H1 (cell line): Measurements from ENCODE around the gene ZSCAN25. TPM values are rescaled to one million over a fixed set of nuclear protein-coding genes. Genes with fewer than 3 reads are reported as not detected.

ENCODE experiments used
- CTCF ChIA-PET: fragments of 300-600 bp; sonication (Branson Sonifier 250); formaldehyde crosslinking; loops from one replicate; lab custom pipeline; 2021; ENCODE audit not compliant: partially characterized antibody; lab: Charles Lee
- POLR2A ChIA-PET: fragments of 300-600 bp; sonication (Branson Sonifier 250); formaldehyde crosslinking; loops from one replicate; lab custom pipeline; 2021; ENCODE audit warnings: inconsistent platforms; ENCODE audit not compliant: partially characterized antibody; lab: Charles Lee
- DNase-seq, 2 experiments: peaks; one replicate each; pipeline versions ENCODE4 v3.0.0 to v3.0.0-alpha.2; 2010 to 2022; ENCODE audit warnings: low spot score in 2 of 2, low read depth in 1 of 2, mixed read lengths in 1 of 2
- FAIRE-seq: peaks from 2 replicates; lab custom pipeline; 2011; peaks lifted over from hg19 to GRCh38; lab: Jason Lieb, UNC
- H2AFZ ChIP-seq: 2 replicates; pipeline ENCODE4 v1.8.1; 2012; ENCODE audit warnings: low read length, inconsistent platforms
- H2AK5ac ChIP-seq: 2 replicates; pipeline ENCODE4 v1.6.1; 2013; ENCODE audit warnings: low read depth, low read length
- H2BK120ac ChIP-seq: replicated peaks from 2 replicates; pipeline ENCODE3; 2013; ENCODE audit warnings: low read depth, low read length, inconsistent platforms
- H2BK12ac ChIP-seq: 2 replicates; pipeline ENCODE4 v1.6.1; 2013; ENCODE audit warnings: low read depth, low read length
- H2BK15ac ChIP-seq: 2 replicates; pipeline ENCODE4 v1.6.1; 2013; ENCODE audit warnings: low read length
- H2BK20ac ChIP-seq: 2 replicates; pipeline ENCODE4 v1.6.1; 2013; ENCODE audit warnings: low read length
- H2BK5ac ChIP-seq: 2 replicates; pipeline ENCODE4 v1.6.1; 2013; ENCODE audit warnings: low read depth, low read length
- H3K14ac ChIP-seq: 2 replicates; pipeline ENCODE4 v1.6.1; 2013; ENCODE audit warnings: inconsistent platforms; ENCODE audit not compliant: insufficient read length
- H3K18ac ChIP-seq: 2 replicates; pipeline ENCODE4 v1.6.1; 2013; ENCODE audit warnings: low read length; ENCODE audit errors: extremely low read depth
- H3K23ac ChIP-seq: 2 replicates; pipeline ENCODE4 v1.6.1; 2013; ENCODE audit warnings: inconsistent platforms; ENCODE audit not compliant: insufficient read length
- H3K23me2 ChIP-seq: 2 replicates; pipeline ENCODE4 v1.6.1; 2013; ENCODE audit warnings: low read depth, low read length
- H3K27ac ChIP-seq: 2 replicates; pipeline ENCODE4 v1.6.1; 2011; ENCODE audit warnings: low read depth, low read length, inconsistent platforms
- H3K27me3 ChIP-seq, 4 experiments: replicated peaks in 1 of 4; 1 replicate in 1 of 4; 2 replicates in 3 of 4; pipeline versions ENCODE4 v1.6.1 to v1.8.1; 2011 to 2013; ENCODE audit warnings: low read length in 3 of 4, mild to moderate bottlenecking in 3 of 4, inconsistent platforms in 2 of 4, mixed read lengths in 2 of 4, moderate library complexity in 1 of 4; ENCODE audit not compliant: control insufficient read depth in 3 of 4, insufficient read depth in 3 of 4; ENCODE audit errors: extremely low read depth in 1 of 4
- H3K36me3 ChIP-seq, 4 experiments: 2 replicates each; pipeline versions ENCODE4 v1.6.1 to v1.8.1; 2011 to 2013; ENCODE audit warnings: mild to moderate bottlenecking in 4 of 4, low read length in 3 of 4, moderate library complexity in 2 of 4, control low read depth in 1 of 4, inconsistent platforms in 1 of 4; ENCODE audit not compliant: insufficient read depth in 4 of 4, control insufficient read depth in 2 of 4
- H3K4ac ChIP-seq: replicated peaks from 2 replicates; pipeline ENCODE3; 2013; ENCODE audit warnings: low read length, low read depth, mixed read lengths, inconsistent platforms; ENCODE audit not compliant: insufficient read length
- H3K4me1 ChIP-seq, 4 experiments: replicated peaks in 1 of 4; 1 replicate in 1 of 4; 2 replicates in 3 of 4; pipeline versions ENCODE4 v1.6.1 to v1.8.1; 2011 to 2013; ENCODE audit warnings: low read length in 3 of 4, inconsistent platforms in 2 of 4, mixed read lengths in 1 of 4; ENCODE audit not compliant: insufficient read depth in 4 of 4, control insufficient read depth in 3 of 4
- H3K4me2 ChIP-seq, 2 experiments: 2 replicates each; pipeline versions ENCODE4 v1.6.1 to v1.8.1; 2011 to 2013; ENCODE audit warnings: low read depth in 2 of 2, low read length in 2 of 2, control low read depth in 1 of 2, inconsistent platforms in 1 of 2, mild to moderate bottlenecking in 1 of 2; ENCODE audit not compliant: insufficient read depth in 1 of 2
- H3K4me3 ChIP-seq, 4 experiments: fragments of 200-600, 300-600 bp in 1 of 4; sonication (generic), shearing (Covaris generic), sonication (Bioruptor Twin) in 1 of 4; 2 replicates each; pipeline versions ENCODE4 v1.5.1 to v1.8.1; 2011 to 2016; ENCODE audit warnings: low read length in 4 of 4, low read depth in 3 of 4, control low read depth in 2 of 4, inconsistent platforms in 2 of 4, mild to moderate bottlenecking in 2 of 4, mixed read lengths in 1 of 4, moderate library complexity in 1 of 4; ENCODE audit not compliant: insufficient read depth in 2 of 4; ENCODE audit errors: extremely low read depth in 1 of 4
- H3K56ac ChIP-seq: replicated peaks from 2 replicates; pipeline ENCODE3; 2013; ENCODE audit warnings: low read depth, mild to moderate bottlenecking, mixed read lengths, low read length, inconsistent platforms; ENCODE audit not compliant: insufficient read length
- H3K79me1 ChIP-seq: 2 replicates; pipeline ENCODE4 v1.6.1; 2013; ENCODE audit warnings: low read depth, low read length, control low read depth
- H3K79me2 ChIP-seq, 2 experiments: 2 replicates each; pipeline versions ENCODE4 v1.6.1 to v1.8.1; 2012 to 2013; ENCODE audit warnings: low read length in 2 of 2, mild to moderate bottlenecking in 2 of 2, inconsistent platforms in 1 of 2; ENCODE audit not compliant: insufficient read depth in 2 of 2, control insufficient read depth in 1 of 2
- H3K9ac ChIP-seq, 4 experiments: replicated peaks in 1 of 4; 1 replicate in 1 of 4; 2 replicates in 3 of 4; pipeline versions ENCODE4 v1.6.1 to v1.8.1; 2011 to 2013; ENCODE audit warnings: low read depth in 3 of 4, low read length in 3 of 4, control low read depth in 2 of 4, mild to moderate bottlenecking in 2 of 4, moderate library complexity in 2 of 4, inconsistent platforms in 1 of 4; ENCODE audit errors: extremely low read depth in 1 of 4
- H3K9me3 ChIP-seq, 2 experiments: 2 replicates each; pipeline versions ENCODE4 v1.6.1 to v1.8.1; 2012 to 2013; ENCODE audit warnings: mild to moderate bottlenecking in 2 of 2, moderate library complexity in 2 of 2, control low read depth in 1 of 2, inconsistent platforms in 1 of 2, low read depth in 1 of 2, low read length in 1 of 2, mixed read lengths in 1 of 2; ENCODE audit not compliant: insufficient read depth in 2 of 2
- H4K20me1 ChIP-seq, 2 experiments: replicated peaks in 1 of 2; 2 replicates each; pipeline versions ENCODE3 to v1.8.1; 2011 to 2013; ENCODE audit warnings: inconsistent platforms in 2 of 2, low read length in 2 of 2, mild to moderate bottlenecking in 1 of 2; ENCODE audit not compliant: insufficient read depth in 2 of 2, control insufficient read depth in 1 of 2
- H4K5ac ChIP-seq: 2 replicates; pipeline ENCODE4 v1.6.1; 2013; ENCODE audit warnings: low read length, low read depth, mixed read lengths, inconsistent platforms; ENCODE audit not compliant: insufficient read length
- H4K8ac ChIP-seq: 2 replicates; pipeline ENCODE4 v1.8.0; 2013; ENCODE audit warnings: mild to moderate bottlenecking, moderate library complexity, low read length, inconsistent platforms; ENCODE audit not compliant: insufficient read depth; ENCODE audit errors: extremely low read depth
- H4K91ac ChIP-seq: replicated peaks from 2 replicates; pipeline ENCODE3; 2013; ENCODE audit warnings: low read length, mixed read lengths, inconsistent platforms; ENCODE audit not compliant: insufficient read length
- ATF2 ChIP-seq: IDR thresholded peaks from 2 replicates; pipeline ENCODE4 v1.6.1; 2012; ENCODE audit warnings: low read length, inconsistent platforms
- ATF3 ChIP-seq: IDR thresholded peaks from 2 replicates; pipeline ENCODE4 v1.6.1; 2011; ENCODE audit warnings: low read depth, mild to moderate bottlenecking, low read length; ENCODE audit not compliant: insufficient read depth
- CHD2 ChIP-seq: IDR thresholded peaks from 2 replicates; pipeline ENCODE4 v1.6.1; 2012; ENCODE audit warnings: low read length, improper control_type of control experiment
- CTBP2 ChIP-seq: IDR thresholded peaks from 2 replicates; pipeline ENCODE4 v1.7.0; 2011; ENCODE audit warnings: borderline replicate concordance, mild to moderate bottlenecking, moderate library complexity, mixed read lengths, low read length; ENCODE audit not compliant: insufficient read depth, insufficient read length
- EZH2 ChIP-seq: fragments of 200-600 bp; sonication (generic); IDR thresholded peaks from 2 replicates; pipeline ENCODE4 v1.7.1; 2012; ENCODE audit warnings: low read depth, mild to moderate bottlenecking, moderate library complexity, low read length, inconsistent platforms; ENCODE audit not compliant: severe bottlenecking
- GABPA ChIP-seq: IDR thresholded peaks from 2 replicates; pipeline ENCODE4 v1.6.1; 2011; ENCODE audit warnings: mild to moderate bottlenecking, low read length, moderate library complexity, borderline replicate concordance; ENCODE audit not compliant: insufficient read depth
- JUN ChIP-seq: IDR thresholded peaks from 2 replicates; pipeline ENCODE4 v1.6.1; 2011; ENCODE audit warnings: low read depth, mild to moderate bottlenecking, improper control_type of control experiment, low read length
- NANOG ChIP-seq: IDR thresholded peaks from 2 replicates; pipeline ENCODE4 v1.6.1; 2011; ENCODE audit warnings: low read length, low read depth, mild to moderate bottlenecking, inconsistent platforms; ENCODE audit not compliant: insufficient read depth, poor library complexity, severe bottlenecking
- POLR2AphosphoS5 ChIP-seq: IDR thresholded peaks from 2 replicates; pipeline ENCODE4 v1.6.1; 2011; ENCODE audit warnings: low read depth, low read length
- SAP30 ChIP-seq: fragments of 300-600 bp; sonication (generic); IDR thresholded peaks from 2 replicates; pipeline ENCODE4 v1.7.1; 2012; ENCODE audit warnings: low read length, moderate library complexity, mild to moderate bottlenecking, inconsistent platforms; ENCODE audit not compliant: insufficient read depth, insufficient replicate concordance
- SIRT6 ChIP-seq: IDR thresholded peaks from one replicate; pipeline ENCODE4 v1.7.1; 2012; ENCODE audit warnings: low read length, inconsistent platforms
- SUZ12 ChIP-seq: fragments of 200-600 bp; sonication (generic); IDR thresholded peaks from 2 replicates; pipeline ENCODE4 v1.6.1; 2012; ENCODE audit warnings: mild to moderate bottlenecking, inconsistent platforms, low read length, moderate library complexity, mixed read lengths
- WGBS, 2 experiments: shearing (Covaris generic) in 1 of 2; methylation state at CpG; one replicate each; pipeline versions ENCODE4 v1.1.6 to v1.1.7; 2013 to 2015; ENCODE audit warnings: low lambda C conversion rate in 2 of 2, mixed read lengths in 2 of 2, inconsistent platforms in 1 of 2, low coverage in 1 of 2, missing lambda C conversion rate in 1 of 2; ENCODE audit not compliant: insufficient replicate concordance in 2 of 2, insufficient coverage in 1 of 2, insufficient read length in 1 of 2; ENCODE audit errors: extremely low coverage in 1 of 2, missing lambda C conversion rate in 1 of 2; 5-methylcytosine and 5-hydroxymethylcytosine counted together
- polyA plus RNA-seq, 7 experiments: library from polyadenylated mRNA; depleted of rRNA in 3 of 7; stranded (reverse) in 5 of 7; unstranded in 2 of 7; fragments of >200 nt in 5 of 7; fragments of 200-250 nt in 2 of 7; gene quantifications; 1 replicate in 5 of 7; 2 replicates in 1 of 7; 4 replicates in 1 of 7; pipeline versions ENCODE4 v1.2.1 to v1.2.3, GENCODE V29; 2011 to 2013; ENCODE audit warnings: missing spikeins in 2 of 7, mixed read lengths in 2 of 7
- total RNA-seq: library from RNA; stranded (reverse); fragmentation: NEBNext Ultra II Directional; extraction: Animal tissue kit (Norgen Biotek cat#: 25700); gene quantifications from 2 replicates; pipeline ENCODE4 v1.2.1, GENCODE V29; 2021

The ZSCAN25 gene
- total and polyA plus RNA-seq, 2 of the 8 experiments (the other 6 are each of a cell fraction or from before 2014, with no cell fraction given) = 10.1 to 18.6 TPM

GRCh38 chr7:99669782-99670181 is 53.0 kb downstream of the ZSCAN25 start:
- H3K79me2 ChIP-seq = no peaks in the 10 kb centered on the region
- H2BK120ac ChIP-seq = no peak overlapping the region
- H3K23me2 ChIP-seq = no peaks in the 10 kb centered on the region; the same call in 1 of the 2 replicates
- H3K4me3 ChIP-seq = no peak overlapping the region
- no peak overlapping the region for H2BK5ac ChIP-seq
- H4K91ac ChIP-seq = no peak overlapping the region
- H2BK20ac ChIP-seq = no peak overlapping the region
- no peaks in the 10 kb centered on the region for H3K9me3 ChIP-seq
- H3K56ac ChIP-seq = no peak overlapping the region
- no peak overlapping the region for H3K27ac ChIP-seq
- no peak overlapping the region for H3K23ac ChIP-seq
- H4K20me1 ChIP-seq = peaks cover 0 to 1% of the 10 kb centered on the region in 2 experiments
- ChIA-PET POLR2A (no interaction called here), CTCF (no interaction called here)
- H3K4me1 ChIP-seq = no peaks in the 10 kb centered on the region
- H3K36me3 ChIP-seq = no peaks in the 10 kb centered on the region
- 91% methylated on average over 3 of the region's 3 CpGs; no CpG with 5 or more reads in 1 of the 2 experiments for WGBS, 2 experiments
- no peak overlapping the region for H2AFZ ChIP-seq
- FAIRE-seq (no peak), DNase-seq (no peak)
- no peak overlapping the region for H3K4me2 ChIP-seq
- no peak overlapping the region for H2BK12ac ChIP-seq
- no peak overlapping the region for H4K5ac ChIP-seq
- H3K4ac ChIP-seq = no peak overlapping the region
- H3K14ac ChIP-seq = no peak overlapping the region
- H3K9ac ChIP-seq = no peak overlapping the region
- H2AK5ac ChIP-seq = no peak overlapping the region
- no peak overlapping the region for H2BK15ac ChIP-seq
- no peak overlapping the region for H4K8ac ChIP-seq
- no peak overlapping the region for H3K18ac ChIP-seq
- no peaks in the 10 kb centered on the region for H3K27me3 ChIP-seq
- no peaks in the 10 kb centered on the region for H3K79me1 ChIP-seq
- TF ChIP-seq POLR2AphosphoS5 = no peak
- no peak for TF ChIP-seq JUN
- TF ChIP-seq CTBP2 = no peak
- no peak for TF ChIP-seq NANOG
- no peak for TF ChIP-seq SIRT6
- TF ChIP-seq ATF3 = no peak
- TF ChIP-seq SAP30 = no peak
- TF ChIP-seq SUZ12 = no peak
- TF ChIP-seq GABPA = no peak
- TF ChIP-seq EZH2 = no peak
- TF ChIP-seq ATF2 = no peak
- TF ChIP-seq CHD2 = no peak
